ENCODE data around the gene NOTO.

Gene NOTO

DNA sequence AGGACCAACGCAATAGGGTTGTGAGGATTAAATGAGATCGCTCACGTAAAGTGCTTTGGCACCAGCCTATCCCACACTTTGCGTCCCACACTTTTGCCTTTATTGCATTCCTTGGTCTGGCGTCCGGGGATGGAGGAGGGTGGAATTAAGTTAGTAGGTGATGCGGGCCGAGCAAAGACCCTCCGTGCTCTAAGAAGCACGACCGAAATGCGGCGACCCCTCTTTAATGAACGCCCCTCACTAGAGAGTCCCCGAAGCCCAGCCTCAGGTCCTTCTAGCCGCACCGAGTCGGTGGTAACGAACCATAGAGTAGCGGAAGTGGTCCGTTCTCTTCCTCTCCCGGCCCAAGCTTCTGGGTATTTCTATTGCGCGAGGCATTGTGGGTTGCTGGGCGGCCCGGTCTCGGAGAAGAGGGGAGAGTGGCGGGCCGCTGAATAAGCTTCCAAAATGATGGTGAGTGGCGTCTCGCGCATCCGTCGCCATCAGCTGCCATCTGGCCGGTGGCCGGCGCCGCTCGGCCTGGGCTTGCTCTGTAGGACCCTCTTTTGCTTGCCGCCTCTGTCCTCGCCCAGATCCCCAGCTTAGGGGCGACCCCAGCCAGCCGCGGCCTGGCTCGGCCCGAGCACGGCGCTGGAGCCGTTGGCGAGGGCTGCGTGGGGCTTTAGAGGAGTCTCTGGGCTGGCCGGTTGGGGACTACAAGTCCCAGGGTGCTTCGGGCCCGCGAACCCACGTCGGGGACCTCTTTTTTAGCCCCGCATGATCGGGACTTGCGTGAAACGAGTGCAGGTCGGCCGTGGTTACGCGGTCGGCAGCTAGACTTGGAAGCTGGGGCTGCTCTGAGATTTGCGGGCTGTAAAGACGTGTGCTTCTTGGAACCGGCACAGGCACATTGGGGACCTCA, 31.8 kb downstream of the NOTO start, which contains the start of gene CCT7 (continued):
- TF ChIP-seq, protein P1, sequence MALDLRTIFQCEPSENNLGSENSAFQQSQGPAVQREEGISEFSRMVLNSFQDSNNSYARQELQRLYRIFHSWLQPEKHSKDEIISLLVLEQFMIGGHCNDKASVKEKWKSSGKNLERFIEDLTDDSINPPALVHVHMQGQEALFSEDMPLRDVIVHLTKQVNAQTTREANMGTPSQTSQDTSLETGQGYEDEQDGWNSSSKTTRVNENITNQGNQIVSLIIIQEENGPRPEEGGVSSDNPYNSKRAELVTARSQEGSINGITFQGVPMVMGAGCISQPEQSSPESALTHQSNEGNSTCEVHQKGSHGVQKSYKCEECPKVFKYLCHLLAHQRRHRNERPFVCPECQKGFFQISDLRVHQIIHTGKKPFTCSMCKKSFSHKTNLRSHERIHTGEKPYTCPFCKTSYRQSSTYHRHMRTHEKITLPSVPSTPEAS (tag by site-specific recombination; IDR thresholded peaks at IDR 0.05), result peak; percentile 30; the same call in 1 of the 2 replicates
- TF ChIP-seq HIC1 (tag by site-specific recombination; IDR thresholded peaks at IDR 0.05), result no peak
- TF ChIP-seq ZFP69B (tag by site-specific recombination; IDR thresholded peaks at IDR 0.05), result no peak; the same call in 1 of the 2 replicates
- TF ChIP-seq ZNF202 (tag by site-specific recombination; IDR thresholded peaks at IDR 0.05; ENCODE audit: borderline replicate concordance), result no peak
- TF ChIP-seq ZIC2 (tag by site-specific recombination; IDR thresholded peaks at IDR 0.05), result no peak
- TF ChIP-seq, protein P2, sequence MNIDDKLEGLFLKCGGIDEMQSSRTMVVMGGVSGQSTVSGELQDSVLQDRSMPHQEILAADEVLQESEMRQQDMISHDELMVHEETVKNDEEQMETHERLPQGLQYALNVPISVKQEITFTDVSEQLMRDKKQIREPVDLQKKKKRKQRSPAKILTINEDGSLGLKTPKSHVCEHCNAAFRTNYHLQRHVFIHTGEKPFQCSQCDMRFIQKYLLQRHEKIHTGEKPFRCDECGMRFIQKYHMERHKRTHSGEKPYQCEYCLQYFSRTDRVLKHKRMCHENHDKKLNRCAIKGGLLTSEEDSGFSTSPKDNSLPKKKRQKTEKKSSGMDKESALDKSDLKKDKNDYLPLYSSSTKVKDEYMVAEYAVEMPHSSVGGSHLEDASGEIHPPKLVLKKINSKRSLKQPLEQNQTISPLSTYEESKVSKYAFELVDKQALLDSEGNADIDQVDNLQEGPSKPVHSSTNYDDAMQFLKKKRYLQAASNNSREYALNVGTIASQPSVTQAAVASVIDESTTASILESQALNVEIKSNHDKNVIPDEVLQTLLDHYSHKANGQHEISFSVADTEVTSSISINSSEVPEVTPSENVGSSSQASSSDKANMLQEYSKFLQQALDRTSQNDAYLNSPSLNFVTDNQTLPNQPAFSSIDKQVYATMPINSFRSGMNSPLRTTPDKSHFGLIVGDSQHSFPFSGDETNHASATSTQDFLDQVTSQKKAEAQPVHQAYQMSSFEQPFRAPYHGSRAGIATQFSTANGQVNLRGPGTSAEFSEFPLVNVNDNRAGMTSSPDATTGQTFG (tag by site-specific recombination; IDR thresholded peaks at IDR 0.05; ENCODE audit: borderline replicate concordance), result no peak
- no peak for TF ChIP-seq ZNF792 (tag by site-specific recombination; IDR thresholded peaks at IDR 0.05)
- no peak for TF ChIP-seq ZNF624 (tag by site-specific recombination; IDR thresholded peaks at IDR 0.05)
- TF ChIP-seq, protein P3, sequence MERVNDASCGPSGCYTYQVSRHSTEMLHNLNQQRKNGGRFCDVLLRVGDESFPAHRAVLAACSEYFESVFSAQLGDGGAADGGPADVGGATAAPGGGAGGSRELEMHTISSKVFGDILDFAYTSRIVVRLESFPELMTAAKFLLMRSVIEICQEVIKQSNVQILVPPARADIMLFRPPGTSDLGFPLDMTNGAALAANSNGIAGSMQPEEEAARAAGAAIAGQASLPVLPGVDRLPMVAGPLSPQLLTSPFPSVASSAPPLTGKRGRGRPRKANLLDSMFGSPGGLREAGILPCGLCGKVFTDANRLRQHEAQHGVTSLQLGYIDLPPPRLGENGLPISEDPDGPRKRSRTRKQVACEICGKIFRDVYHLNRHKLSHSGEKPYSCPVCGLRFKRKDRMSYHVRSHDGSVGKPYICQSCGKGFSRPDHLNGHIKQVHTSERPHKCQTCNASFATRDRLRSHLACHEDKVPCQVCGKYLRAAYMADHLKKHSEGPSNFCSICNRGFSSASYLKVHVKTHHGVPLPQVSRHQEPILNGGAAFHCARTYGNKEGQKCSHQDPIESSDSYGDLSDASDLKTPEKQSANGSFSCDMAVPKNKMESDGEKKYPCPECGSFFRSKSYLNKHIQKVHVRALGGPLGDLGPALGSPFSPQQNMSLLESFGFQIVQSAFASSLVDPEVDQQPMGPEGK (tag by site-specific recombination; IDR thresholded peaks at IDR 0.05), result no peak
- TF ChIP-seq ZBTB48 (tag by site-specific recombination; IDR thresholded peaks at IDR 0.05), result peak; percentile 12; the same call in 1 of the 2 replicates
- TF ChIP-seq TRIM28 (IDR thresholded peaks at IDR 0.05; ENCODE audit: borderline replicate concordance, low read length), result no peak
- peak; percentile 7; the same call in 1 of the 2 replicates for TF ChIP-seq ZNF426 (tag by site-specific recombination; IDR thresholded peaks at IDR 0.05)
- peak; percentile 98 for TF ChIP-seq ZBTB11 (tag by site-specific recombination; conservative IDR thresholded peaks at IDR 0.05; ENCODE audit: low read depth)
- TF ChIP-seq OVOL3 (tag by site-specific recombination; IDR thresholded peaks at IDR 0.05), result peak; percentile 45; the same call in 1 of the 2 replicates
- TF ChIP-seq ZNF398 (tag by site-specific recombination; IDR thresholded peaks at IDR 0.05), result no peak
- TF ChIP-seq, protein P4, sequence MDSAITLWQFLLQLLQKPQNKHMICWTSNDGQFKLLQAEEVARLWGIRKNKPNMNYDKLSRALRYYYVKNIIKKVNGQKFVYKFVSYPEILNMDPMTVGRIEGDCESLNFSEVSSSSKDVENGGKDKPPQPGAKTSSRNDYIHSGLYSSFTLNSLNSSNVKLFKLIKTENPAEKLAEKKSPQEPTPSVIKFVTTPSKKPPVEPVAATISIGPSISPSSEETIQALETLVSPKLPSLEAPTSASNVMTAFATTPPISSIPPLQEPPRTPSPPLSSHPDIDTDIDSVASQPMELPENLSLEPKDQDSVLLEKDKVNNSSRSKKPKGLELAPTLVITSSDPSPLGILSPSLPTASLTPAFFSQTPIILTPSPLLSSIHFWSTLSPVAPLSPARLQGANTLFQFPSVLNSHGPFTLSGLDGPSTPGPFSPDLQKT (IDR thresholded peaks at IDR 0.05; ENCODE audit: borderline replicate concordance, low read depth, low read length), result no peak
- no peak for TF ChIP-seq ZNF18 (tag by site-specific recombination; IDR thresholded peaks at IDR 0.05)
- TF ChIP-seq ZBTB49 (tag by site-specific recombination; IDR thresholded peaks at IDR 0.05; ENCODE audit: low read depth), result no peak

Measured in HEK293 (cell line).